GM18517 (cell line): ENCODE measurements around the gene SCYGR5.
A peak's percentile ranks its signal among the peaks of the same experiment; 100 is the strongest.
"Not testable (repeated sequence)": the region's sequence is repeated elsewhere in the genome, so short reads cannot be mapped to it uniquely, and the experiment has no call there.

ENCODE experiments used
- ATAC-seq: cut with Tn5 transposase; IDR thresholded peaks from one replicate; pipeline ENCODE4 v1.9.1; 2021; ENCODE audit warnings: mild to moderate bottlenecking, moderate library complexity; ENCODE audit not compliant: unreplicated experiment

The SCYGR5 gene, protein sequence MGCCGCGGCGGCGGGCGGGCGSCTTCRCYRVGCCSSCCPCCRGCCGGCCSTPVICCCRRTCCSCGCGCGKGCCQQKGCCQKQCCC

DNA sequence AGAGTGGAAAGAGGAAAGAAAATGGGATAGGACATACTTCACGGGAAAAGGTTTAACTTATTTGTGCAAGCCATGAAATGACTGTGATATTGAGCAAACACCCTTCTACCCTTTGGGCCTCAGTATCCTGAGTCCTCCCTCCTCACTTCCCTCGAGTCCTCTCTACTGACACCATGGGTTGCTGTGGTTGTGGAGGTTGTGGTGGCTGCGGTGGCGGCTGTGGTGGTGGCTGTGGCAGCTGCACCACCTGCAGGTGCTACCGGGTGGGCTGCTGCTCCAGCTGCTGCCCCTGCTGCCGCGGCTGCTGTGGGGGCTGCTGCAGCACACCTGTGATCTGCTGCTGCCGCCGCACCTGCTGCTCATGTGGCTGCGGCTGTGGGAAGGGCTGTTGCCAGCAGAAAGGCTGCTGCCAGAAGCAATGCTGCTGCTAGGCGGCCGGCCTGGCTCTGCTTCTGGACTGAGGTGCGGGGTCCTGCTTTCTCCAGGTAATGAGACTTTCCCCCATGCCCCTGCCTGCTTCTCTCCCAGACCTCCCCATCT is at the start of gene SCYGR5:
Gene SCYGR5 (plus strand): TSS at position 174 of the 540 bp plus-strand sequence. CDS start 0 bp downstream, at position 174.
- ATAC-seq = not testable (repeated sequence)

DNA sequence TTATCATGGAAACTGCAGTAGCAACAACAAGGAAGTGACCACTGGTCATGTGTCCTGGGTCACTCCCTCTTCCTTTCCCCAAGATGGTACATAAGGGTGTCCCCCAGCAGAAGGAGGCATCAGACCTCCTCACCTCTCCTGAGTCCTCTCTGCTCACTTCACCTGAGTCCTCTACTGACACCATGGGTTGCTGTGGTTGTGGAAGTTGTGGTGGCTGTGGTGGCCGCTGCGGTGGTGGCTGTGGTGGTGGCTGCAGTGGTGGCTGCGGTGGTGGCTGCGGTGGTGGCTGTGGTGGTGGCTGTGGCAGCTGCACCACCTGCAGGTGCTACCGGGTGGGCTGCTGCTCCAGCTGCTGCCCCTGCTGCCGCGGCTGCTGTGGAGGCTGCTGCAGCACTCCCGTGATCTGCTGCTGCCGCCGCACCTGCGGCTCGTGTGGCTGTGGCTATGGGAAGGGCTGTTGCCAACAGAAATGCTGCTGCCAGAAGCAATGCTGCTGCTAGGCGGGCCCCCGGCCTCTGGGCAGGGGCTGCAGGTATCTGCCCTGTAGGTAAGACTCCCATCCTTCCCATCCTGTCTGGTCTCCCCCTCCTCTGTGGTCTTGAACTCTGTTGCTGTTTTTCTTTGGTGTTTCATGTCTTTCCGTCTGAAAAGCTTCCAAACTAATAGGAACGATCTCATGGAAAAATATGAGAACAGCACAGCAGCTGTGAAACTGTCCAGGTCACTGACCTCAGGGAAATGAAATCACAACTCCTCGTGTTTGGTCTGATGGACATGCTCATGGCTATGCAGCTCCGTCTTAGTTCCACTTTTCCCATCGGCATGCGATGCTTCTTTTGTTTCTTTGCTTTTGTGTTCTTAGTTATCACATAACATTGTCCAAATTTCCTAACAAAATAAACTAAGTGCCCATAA is 49.0 kb upstream of the SCYGR5 start, which contains the start of gene SCYGR4:
Gene SCYGR4 (plus strand): TSS at position 183 of the 915 bp plus-strand sequence. CDS start 0 bp downstream, at position 183.
- ATAC-seq = no peak

DNA sequence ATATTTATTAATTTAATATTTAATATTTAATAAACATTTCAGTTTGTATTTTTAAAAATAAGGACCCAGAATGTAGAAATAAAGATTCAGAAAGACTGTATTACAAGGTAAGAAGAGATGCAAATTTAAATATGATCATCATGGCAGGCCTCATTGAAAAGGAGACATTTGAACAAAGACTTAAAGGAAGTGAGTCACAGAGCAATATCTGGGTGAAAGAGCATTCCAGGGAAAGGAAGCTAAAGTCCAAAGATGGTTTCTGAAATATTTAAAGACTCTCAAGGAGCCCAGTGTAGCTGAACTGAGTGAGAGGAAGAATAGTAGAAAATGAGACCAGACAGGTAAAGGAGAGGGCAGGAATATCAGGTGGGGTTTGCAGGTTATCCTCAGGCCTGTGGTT is 43.4 kb upstream of the SCYGR5 start:
- ATAC-seq = no peak

DNA sequence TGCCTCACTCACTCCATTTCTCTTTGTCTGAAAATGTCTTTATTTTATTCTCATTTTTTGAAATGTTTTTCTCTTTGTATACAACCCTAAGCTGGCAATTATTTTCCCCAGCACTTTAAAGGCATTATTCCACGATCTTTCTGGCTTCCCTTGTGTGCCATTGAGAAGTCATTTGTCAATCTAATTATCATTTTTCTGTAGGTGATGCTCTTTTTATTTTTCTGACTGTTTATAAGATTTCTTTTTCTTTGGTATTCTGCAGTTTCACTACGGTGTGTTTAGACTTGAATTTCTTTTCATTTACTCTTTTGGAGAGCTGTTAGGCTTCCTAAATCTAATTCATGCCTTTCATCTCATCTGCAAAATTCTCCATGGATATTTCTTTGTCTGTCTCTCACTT is 41.2 kb upstream of the SCYGR5 start:
- ATAC-seq = no peak

DNA sequence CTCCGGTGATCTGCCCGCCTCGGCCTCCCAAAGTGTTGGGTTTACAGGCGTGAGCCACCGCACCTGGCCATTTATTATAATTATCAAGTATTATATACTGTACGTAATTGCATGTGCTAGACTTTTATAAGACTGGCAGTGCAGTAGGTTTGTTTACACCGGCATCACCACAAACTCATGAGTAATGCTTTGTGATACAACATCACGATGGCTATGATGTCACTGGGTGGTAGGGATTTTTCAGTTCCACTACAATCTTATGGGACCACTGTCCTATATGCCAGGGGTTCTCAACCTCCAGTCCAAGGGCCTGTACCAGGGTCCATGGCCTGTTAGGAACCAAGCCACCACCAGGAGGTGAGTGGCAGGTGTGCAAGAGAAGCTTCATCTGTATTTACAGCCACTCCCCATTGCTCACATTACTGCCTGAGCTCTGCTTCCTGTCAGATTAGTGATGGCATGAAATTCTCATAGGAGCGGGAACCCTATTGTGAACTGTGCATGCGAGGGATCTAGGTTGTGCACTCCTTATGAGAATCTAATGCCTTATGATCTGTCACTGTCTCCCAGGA is 39.9 kb upstream of the SCYGR5 start:
- ATAC-seq = no peak

DNA sequence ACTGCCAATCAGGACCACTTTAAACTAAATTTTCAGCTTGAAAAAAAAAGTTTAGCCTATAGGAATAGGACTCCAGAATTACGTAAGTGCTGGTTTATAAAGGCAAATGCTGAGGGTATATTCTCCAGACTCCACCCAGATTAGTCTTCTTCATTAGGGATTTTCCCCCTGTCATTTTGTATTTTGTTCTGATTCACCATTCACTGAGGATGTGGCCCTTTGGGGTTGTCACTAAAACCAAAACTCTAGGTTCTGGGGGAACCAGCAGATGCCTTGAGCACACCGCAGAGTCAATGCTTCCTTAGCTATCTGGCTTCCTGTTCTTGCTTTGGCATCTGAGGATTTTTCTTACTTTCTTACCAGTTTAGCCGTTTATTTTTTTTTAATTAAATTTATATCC is 38.8 kb upstream of the SCYGR5 start:
- ATAC-seq = peak; percentile 94

DNA sequence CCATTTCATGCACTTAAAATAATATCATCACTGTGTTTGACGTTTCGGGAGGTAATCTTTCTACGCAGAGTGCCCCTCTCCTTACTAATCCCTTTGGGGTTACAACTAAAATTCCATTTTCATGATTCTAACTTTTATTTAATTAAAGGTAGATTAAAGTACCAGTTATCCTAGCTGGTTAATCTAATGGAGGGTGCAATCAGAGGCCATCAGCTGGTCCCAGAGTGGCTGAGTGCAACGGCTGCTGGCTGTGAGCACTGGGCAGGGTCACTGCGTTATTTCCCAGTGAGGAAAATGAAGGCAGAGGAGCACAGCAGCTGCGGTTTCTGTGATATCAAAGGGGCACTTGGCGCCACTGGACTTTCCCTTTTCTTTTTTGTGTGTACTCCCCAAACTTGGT is 37.2 kb upstream of the SCYGR5 start:
- ATAC-seq = no peak

DNA sequence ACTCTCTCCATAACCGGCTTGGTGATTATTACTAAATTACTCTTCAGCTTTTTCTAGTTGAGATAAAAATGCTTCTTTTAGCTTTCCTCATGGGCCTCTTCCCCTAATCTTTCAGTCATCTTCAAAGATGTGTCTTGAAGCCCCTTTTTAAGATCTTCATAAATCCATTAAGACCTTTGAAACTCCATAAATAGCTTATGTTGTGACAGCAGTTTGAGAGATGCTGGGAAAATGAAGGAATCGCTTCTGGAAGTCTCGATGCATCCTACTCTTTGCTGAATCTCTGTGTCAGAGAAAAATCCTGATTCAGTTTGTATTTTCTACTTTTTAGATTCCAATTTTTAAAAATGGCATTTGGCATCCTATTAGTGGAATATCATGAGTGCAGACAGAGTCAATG is 36.3 kb upstream of the SCYGR5 start:
- no peak for ATAC-seq

DNA sequence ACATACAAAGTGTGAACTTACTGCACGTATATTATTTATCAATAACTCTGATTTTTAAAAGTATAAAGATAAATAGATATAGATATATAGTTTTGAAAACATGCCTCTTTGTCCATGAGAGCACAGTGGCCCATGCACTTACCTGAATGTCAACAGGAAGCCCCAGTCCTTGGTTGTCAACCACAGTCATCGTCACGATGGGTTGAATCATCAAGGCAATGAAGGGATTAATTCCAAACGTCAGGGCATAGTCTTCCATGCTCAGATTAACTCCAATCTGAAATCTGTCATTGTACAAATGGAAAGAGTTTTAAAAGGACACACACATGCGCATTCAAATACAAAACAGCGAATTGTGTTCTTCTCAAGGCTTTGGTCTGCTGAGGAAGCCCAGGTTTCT is 33.8 kb upstream of the SCYGR5 start:
- no peak for ATAC-seq

DNA sequence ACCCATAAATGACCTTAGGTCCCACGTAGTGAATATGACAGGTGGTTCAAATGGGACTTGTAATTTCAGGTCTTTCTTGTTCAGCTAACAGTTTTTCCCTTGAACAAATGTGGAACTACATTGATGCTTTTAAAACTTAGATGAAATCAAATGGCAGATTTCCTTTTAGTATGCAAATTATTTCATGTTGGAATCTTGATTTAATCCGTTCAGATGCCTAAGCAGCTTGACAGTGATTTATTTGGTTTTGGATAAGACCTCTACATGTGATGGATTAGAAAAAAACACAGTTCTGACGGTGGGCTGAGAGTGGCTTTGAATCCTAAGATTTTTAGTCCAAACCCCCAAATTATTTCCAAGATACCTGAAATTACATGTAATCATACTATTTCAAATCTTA is 32.4 kb upstream of the SCYGR5 start:
- ATAC-seq = no peak

DNA sequence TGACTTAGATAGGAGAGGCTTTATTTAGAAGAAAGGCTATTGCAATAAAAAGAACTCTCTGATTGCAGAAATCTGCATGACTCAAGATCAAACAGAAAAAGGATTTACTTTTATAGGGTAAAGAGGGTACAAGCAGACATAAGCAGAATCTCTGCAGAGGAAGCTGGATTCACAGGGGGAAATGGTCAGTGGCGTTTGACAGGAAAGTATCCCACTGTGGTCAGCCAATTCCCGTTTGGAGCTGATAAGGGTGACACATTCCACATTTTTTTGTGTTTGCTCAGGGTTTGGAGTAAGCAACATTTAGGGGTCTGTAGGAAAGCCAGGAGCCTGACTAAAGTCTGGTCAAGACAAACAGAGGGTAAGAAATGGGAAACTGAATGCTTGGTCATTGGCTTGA is 23.9 kb upstream of the SCYGR5 start:
- no peak for ATAC-seq

DNA sequence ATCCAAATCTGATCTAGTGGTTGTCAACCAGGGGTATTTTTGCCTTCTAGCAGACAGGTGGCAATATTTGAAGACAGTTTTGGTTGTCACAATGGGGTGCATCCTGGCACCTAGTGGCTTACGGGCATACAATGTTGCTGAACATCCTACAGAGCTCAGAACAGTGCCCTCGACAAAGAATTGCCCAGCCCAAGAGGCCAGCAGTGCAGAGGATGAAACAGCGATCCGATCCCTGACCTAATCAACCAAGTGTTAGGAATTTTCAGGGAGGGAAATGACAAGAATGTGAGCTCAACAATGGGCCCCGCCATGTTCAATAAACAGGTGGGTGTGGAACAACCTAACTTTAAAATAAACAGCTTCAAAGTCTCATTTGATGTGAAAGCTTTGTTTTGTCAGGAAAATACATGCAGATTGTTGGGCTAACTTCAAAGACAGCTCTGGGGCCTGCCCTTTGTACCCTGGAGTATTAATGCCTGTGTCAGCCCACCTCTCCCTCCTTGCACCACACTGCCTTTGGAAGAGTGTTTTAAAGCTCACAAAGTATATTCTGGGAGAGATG is 22.5 kb upstream of the SCYGR5 start:
- ATAC-seq = no peak

DNA sequence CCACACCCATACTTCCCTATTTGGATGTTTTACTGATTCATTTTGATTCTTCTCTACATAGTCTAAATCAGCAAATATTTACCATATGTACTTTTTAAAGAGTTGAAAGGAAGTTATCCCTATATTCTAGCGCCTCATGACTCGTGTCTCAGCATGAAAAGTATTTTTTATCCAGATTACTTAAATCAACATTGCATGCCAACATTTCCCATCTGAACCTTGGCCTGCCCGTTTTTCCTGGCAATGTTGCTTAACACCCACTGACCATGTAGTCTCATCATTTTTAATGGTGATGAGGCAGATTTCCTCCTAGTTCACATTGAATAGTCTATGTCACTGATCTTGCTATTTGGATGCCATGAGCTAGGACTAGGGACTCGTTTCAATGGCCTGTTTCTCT is 13.2 kb upstream of the SCYGR5 start:
- no peak for ATAC-seq

DNA sequence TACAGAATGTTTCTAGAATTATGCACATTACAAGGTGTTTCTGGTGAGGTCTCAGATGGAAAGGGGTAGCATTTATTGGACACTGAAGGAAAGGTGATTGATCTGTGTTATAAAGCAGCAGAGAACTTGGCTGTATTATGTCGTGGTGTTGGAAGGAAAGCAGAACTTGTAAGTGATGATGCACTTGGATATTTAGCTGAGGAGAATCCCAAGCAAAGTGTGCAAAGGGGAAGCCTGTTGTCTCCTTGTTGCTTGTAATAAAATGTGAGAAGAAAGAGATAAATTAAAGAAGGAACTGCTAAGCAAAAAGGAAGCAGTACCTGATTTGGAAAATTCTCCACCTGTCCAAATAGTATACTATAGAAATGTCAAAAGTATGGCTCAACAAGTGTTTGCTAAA is 12.2 kb upstream of the SCYGR5 start:
- no peak for ATAC-seq

DNA sequence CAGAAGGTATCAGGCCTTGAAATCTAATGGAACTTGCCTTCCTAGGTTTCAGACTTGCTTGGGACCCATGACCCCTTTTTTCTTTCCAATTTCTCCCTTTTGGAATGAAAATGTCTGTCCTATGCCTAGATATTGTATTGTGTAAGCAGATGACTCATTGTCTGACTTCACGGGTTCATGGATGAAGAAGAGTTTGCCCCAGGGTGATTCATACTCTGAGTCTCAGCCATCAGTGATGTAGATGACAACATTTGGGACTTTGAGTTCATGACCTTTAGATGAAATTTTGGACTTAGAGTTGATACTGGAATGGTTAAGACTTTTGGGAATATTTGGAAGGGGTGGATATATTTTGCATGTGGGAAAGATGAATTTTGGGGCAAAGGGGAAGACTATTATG is 11.2 kb upstream of the SCYGR5 start:
- no peak for ATAC-seq

DNA sequence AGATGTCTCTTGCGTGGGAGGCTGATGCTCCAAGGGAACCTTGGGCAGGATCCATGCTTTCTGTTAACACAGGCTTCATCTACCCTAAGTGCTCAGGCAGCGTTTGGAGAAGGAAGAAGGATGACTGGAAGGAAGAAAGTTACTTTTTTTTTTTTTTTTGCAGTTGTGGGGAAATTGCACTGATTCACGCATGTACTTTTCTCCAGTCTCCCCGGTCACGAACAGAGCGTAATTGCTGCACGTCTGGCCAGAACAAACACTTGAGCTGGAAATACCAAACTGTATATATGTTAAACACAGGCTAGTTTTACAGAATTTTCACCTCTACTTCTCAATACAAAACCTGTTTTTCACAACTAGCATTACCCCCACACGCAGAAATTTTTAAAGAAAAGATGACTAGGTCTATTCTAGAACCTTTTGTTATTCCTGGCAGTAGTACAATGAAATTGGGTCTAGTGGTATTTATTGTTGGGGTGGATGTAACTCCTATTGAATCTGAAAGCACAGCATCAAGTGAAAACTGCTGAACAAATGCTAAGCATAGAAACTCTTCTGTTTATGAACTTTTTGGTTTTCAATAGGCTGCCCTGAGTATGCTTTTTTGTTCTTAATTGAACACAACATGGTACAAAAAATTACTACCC is 9.3 kb upstream of the SCYGR5 start:
- no peak for ATAC-seq

DNA sequence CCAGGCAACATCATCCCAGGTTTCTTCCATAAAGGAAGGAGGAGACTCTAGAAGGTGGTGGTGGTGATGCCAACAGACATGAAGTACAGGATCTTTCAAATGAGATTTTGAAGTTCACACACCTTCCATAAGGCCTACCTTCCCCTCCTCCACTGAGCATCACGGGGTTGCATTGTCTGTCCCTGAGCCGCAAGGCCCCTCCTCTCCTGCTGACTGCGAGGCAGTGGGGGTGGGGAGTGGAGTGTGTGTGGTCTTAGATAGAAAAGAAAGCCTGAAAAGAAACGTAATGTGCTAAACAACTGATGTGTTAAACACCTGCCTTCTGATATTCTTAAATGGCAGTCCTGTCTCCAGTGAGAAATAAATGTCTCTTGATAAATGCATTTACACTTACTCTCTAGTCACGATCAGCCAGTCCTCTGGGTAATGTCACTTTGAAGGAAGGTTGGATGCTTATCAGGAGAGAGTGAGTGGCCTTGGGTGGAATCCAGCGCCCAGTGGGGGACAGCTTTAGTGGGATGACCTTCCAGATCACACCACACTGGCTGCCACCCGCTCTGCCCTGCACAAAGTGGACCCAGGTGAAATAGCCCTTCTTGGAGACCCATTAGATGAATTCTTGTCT is 5.5 kb upstream of the SCYGR5 start:
- ATAC-seq = no peak

DNA sequence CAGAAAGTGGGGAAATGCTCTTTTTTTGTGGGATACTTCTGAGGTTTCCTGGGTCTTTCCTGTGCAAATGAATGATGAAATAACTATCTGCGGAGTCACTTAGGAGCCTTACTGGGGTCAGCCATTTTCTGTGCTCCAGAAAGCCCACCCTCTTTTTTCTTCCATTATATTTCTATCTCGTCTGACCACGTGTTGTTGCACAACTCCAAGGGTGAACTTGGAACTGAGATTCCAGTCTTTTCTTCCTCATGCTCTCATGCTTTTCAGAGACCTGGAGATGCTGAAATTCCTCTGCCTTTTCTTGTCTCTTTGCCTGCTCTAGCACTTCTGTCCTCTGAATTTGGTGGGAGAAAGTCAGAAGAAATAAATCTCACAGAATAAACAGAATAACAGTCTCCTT is 4.8 kb upstream of the SCYGR5 start:
- no peak for ATAC-seq

DNA sequence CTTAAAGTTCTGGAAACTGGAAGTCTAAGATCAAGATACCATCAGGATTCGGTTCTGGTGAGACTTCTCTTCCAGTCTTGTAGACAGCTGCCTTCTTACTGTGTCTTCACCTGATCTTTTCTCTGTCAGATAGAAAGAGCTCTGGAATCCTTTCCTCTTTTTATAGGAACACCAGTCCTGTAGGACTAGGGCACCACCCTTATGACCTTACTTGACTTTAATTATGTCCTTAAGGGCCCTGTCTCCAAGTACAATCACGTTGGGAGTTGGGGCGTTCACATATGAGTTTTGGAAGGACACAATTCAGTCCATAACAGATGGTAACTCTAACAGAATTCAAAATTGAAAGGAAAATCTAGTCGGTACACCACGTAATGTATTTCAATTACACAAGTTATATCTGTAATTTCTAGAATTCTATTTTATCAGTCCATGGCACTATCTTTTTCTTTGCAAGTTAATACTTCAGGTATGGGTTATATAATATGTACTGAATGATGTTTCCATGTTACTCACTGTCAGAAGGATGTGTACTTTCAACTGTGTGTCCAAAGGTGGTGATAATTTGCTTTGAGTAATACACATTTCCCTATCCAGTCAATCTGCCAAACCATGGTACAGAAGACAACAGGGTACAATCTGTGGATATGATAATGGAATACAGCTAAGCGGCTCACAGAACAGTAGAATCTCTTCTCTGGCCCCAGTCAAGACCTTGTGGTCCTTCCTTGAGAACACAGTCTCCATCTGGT is 1.2 kb upstream of the SCYGR5 start:
- ATAC-seq = no peak
